ENCODE measurements around the gene RNPEPL1.
A peak's percentile ranks its signal among the peaks of the same experiment; 100 is the strongest.

Gene RNPEPL1

GRCh38 chr2:240578488-240578887, 10.2 kb downstream of the RNPEPL1 start:
- Histone ChIP-seq H3K27me3 (no peaks in the 10 kb centered on the region), H3K9me3 (no peaks in the 10 kb centered on the region), H3K27ac (no peak overlapping the region), H3K4me3 (no peak overlapping the region), H3K36me3 (peaks cover 21 to 60% (median 58%) of the 10 kb centered on the region in 3 donors), H3K4me1 (peaks cover 0 to 16% (median 9%) of the 10 kb centered on the region in 4 donors)
- intact Hi-C loops (cut with DNase I; ENCODE audit: low total_unique reads) = no loop called here
- no peak for DNase-seq
- TF ChIP-seq, protein P1, sequence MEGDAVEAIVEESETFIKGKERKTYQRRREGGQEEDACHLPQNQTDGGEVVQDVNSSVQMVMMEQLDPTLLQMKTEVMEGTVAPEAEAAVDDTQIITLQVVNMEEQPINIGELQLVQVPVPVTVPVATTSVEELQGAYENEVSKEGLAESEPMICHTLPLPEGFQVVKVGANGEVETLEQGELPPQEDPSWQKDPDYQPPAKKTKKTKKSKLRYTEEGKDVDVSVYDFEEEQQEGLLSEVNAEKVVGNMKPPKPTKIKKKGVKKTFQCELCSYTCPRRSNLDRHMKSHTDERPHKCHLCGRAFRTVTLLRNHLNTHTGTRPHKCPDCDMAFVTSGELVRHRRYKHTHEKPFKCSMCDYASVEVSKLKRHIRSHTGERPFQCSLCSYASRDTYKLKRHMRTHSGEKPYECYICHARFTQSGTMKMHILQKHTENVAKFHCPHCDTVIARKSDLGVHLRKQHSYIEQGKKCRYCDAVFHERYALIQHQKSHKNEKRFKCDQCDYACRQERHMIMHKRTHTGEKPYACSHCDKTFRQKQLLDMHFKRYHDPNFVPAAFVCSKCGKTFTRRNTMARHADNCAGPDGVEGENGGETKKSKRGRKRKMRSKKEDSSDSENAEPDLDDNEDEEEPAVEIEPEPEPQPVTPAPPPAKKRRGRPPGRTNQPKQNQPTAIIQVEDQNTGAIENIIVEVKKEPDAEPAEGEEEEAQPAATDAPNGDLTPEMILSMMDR (IDR thresholded peaks at IDR 0.05) = no peak

GRCh38 chr2:240579071-240579762, 10.9 kb downstream of the RNPEPL1 start:
- H3K27ac ChIP-seq = peak overlapping the region in 1 of 2 donors; percentile 51
- peaks cover 0 to 22% (median 12%) of the 10 kb centered on the region in 4 donors for H3K4me1 ChIP-seq
- DNase-seq = no peak
- no peaks in the 10 kb centered on the region for H3K27me3 ChIP-seq
- TF ChIP-seq, protein P1 (IDR thresholded peaks at IDR 0.05) = no peak
- H3K9me3 ChIP-seq = no peaks in the 10 kb centered on the region
- peaks cover 21 to 52% (median 51%) of the 10 kb centered on the region in 3 donors for H3K36me3 ChIP-seq
- H3K4me3 ChIP-seq = no peak overlapping the region
- intact Hi-C loops (cut with DNase I; ENCODE audit: low total_unique reads) = no loop called here

GRCh38 chr2:240579771-240580614, 11.7 kb downstream of the RNPEPL1 start:
- intact Hi-C loops (cut with DNase I; ENCODE audit: low total_unique reads) = no loop called here
- TF ChIP-seq, protein P1 (IDR thresholded peaks at IDR 0.05) = no peak
- no peaks in the 10 kb centered on the region for H3K9me3 ChIP-seq
- peak in 1 of 2 donors; percentile 64 for DNase-seq
- peaks cover 18 to 45% (median 43%) of the 10 kb centered on the region in 3 donors for H3K36me3 ChIP-seq
- H3K27ac ChIP-seq = peak overlapping the region in 1 of 2 donors; percentile 51
- H3K27me3 ChIP-seq = no peaks in the 10 kb centered on the region
- H3K4me3 ChIP-seq = no peak overlapping the region
- H3K4me1 ChIP-seq = peaks cover 0 to 29% (median 19%) of the 10 kb centered on the region in 4 donors

- H3K4me1 ChIP-seq = peaks cover 0 to 37% (median 26%) of the 10 kb centered on the region in 4 donors
- no peak overlapping the region for H3K4me3 ChIP-seq
These were observed 13.5 kb downstream of the RNPEPL1 start for GRCh38 chr2:240581811-240582210.

GRCh38 chr2:240582781-240583180, 14.5 kb downstream of the RNPEPL1 start:
- TF ChIP-seq, protein P1 (IDR thresholded peaks at IDR 0.05) = no peak
- Histone ChIP-seq H3K4me1 (peaks cover 4 to 45% (median 34%) of the 10 kb centered on the region in 4 donors), H3K27ac (no peak overlapping the region), H3K36me3 (peaks cover 0 to 17% (median 17%) of the 10 kb centered on the region in 3 donors), H3K4me3 (no peak overlapping the region), H3K27me3 (no peaks in the 10 kb centered on the region), H3K9me3 (no peaks in the 10 kb centered on the region)
- intact Hi-C loops (cut with DNase I; ENCODE audit: low total_unique reads) = no loop called here
- DNase-seq = no peak

More at GRCh38 chr2:240581811-240582210, 13.5 kb downstream of the RNPEPL1 start:
- H3K9me3 ChIP-seq = no peaks in the 10 kb centered on the region
- intact Hi-C loops (cut with DNase I; ENCODE audit: low total_unique reads) = no loop called here
- no peak for DNase-seq
- TF ChIP-seq, protein P1 (IDR thresholded peaks at IDR 0.05) = no peak
- no peak overlapping the region for H3K27ac ChIP-seq
- H3K27me3 ChIP-seq = no peaks in the 10 kb centered on the region
- peaks cover 4 to 26% (median 26%) of the 10 kb centered on the region in 3 donors for H3K36me3 ChIP-seq
